HepG2 (cell line): Measurements from ENCODE around the gene LZTR1. TPM values are rescaled to one million over a fixed set of nuclear protein-coding genes. Genes with fewer than 3 reads are reported as not detected.
A peak's percentile ranks its signal among the peaks of the same experiment; 100 is the strongest.

Experiments
- CBX1 ChIP-seq: IDR thresholded peaks from one replicate; pipeline ENCODE4 v1.6.1; 2016; ENCODE audit warnings: antibody characterized with exemption, low read depth
- CBX2 ChIP-seq, 2 experiments: fragments of 200-600 bp in 1 of 2; sonication (generic); formaldehyde crosslinking in 1 of 2; IDR thresholded peaks; 2 replicates each; pipeline versions ENCODE4 v1.7.0 to v1.8.1; 2018 to 2022; ENCODE audit warnings: low read depth in 2 of 2, low read length in 1 of 2, mild to moderate bottlenecking in 1 of 2, missing genetic modification reagents in 1 of 2
- DBP ChIP-seq: sonication (generic); formaldehyde crosslinking; IDR thresholded peaks from 2 replicates; pipeline ENCODE4 v1.4.0; 2020; ENCODE audit warnings: missing genetic modification reagents; ENCODE audit errors: not compliant biosample characterization
- ETV5 ChIP-seq: IDR thresholded peaks from 2 replicates; pipeline ENCODE4 v1.6.1; 2018; ENCODE audit warnings: missing biosample characterization, missing genetic modification reagents, inconsistent platforms, borderline replicate concordance
- KDM4B ChIP-seq: sonication (generic); formaldehyde crosslinking; IDR thresholded peaks from 2 replicates; pipeline ENCODE4 v1.4.0; 2020; ENCODE audit warnings: missing genetic modification reagents
- MEIS2 ChIP-seq: sonication (generic); formaldehyde crosslinking; IDR thresholded peaks from 2 replicates; pipeline ENCODE4 v1.9.0; 2021; ENCODE audit warnings: mild to moderate bottlenecking, missing genetic modification reagents
- MXD1 ChIP-seq: sonication (generic); formaldehyde crosslinking; IDR thresholded peaks from 2 replicates; pipeline ENCODE4 v1.4.0; 2020; ENCODE audit warnings: mild to moderate bottlenecking, missing genetic modification reagents
- MXI1 ChIP-seq: IDR thresholded peaks from 3 replicates; pipeline ENCODE4 v1.6.1; 2012; ENCODE audit warnings: low read depth, low read length, inconsistent platforms, borderline replicate concordance
- NCOR1 ChIP-seq: fragments of 200-600 bp; sonication (generic); IDR thresholded peaks from 2 replicates; pipeline ENCODE4 v1.7.0; 2017; ENCODE audit warnings: antibody characterized with exemption, low read length, borderline replicate concordance
- NFATC3 ChIP-seq: sonication (generic); formaldehyde crosslinking; IDR thresholded peaks from 2 replicates; pipeline ENCODE4 v1.5.1; 2020; ENCODE audit warnings: mild to moderate bottlenecking, missing genetic modification reagents
- RARA ChIP-seq: IDR thresholded peaks from 2 replicates; pipeline ENCODE4 v1.6.1; 2016; ENCODE audit warnings: missing genetic modification reagents, missing compliant biosample characterization
- SIX4 ChIP-seq: sonication (generic); formaldehyde crosslinking; IDR thresholded peaks from 2 replicates; pipeline ENCODE4 v1.4.0; 2020; ENCODE audit warnings: missing genetic modification reagents
- TARDBP ChIP-seq: sonication (generic); formaldehyde crosslinking; IDR thresholded peaks from 2 replicates; pipeline ENCODE4 v1.8.0; 2022; ENCODE audit warnings: mild to moderate bottlenecking, missing genetic modification reagents
- XRCC5 ChIP-seq: fragments of 200-400 bp; formaldehyde crosslinking; optimal IDR thresholded peaks from 2 replicates; pipeline ENCODE3; 2017; ENCODE audit warnings: mild to moderate bottlenecking, low read length
- ZBTB42 ChIP-seq: sonication (generic); formaldehyde crosslinking; IDR thresholded peaks from 2 replicates; pipeline ENCODE4 v1.5.0; 2020; ENCODE audit warnings: mild to moderate bottlenecking, missing genetic modification reagents
- ZC3H13 ChIP-seq: sonication (generic); formaldehyde crosslinking; IDR thresholded peaks from 2 replicates; pipeline ENCODE4 v1.8.1; 2023; ENCODE audit warnings: mild to moderate bottlenecking, missing genetic modification reagents, moderate library complexity
- ZNF124 ChIP-seq: sonication (generic); formaldehyde crosslinking; IDR thresholded peaks from 2 replicates; pipeline ENCODE4 v1.4.0; 2020; ENCODE audit warnings: missing genetic modification reagents
- ZNF256 ChIP-seq: sonication (generic); formaldehyde crosslinking; conservative IDR thresholded peaks from 2 replicates; pipeline ENCODE4 v1.4.0; 2020; ENCODE audit warnings: missing genetic modification reagents
- ZNF350 ChIP-seq: sonication (generic); formaldehyde crosslinking; IDR thresholded peaks from 2 replicates; pipeline ENCODE4 v1.4.0; 2020; ENCODE audit warnings: mild to moderate bottlenecking, low read depth, missing genetic modification reagents, borderline replicate concordance
- ZNF792 ChIP-seq: IDR thresholded peaks from 2 replicates; pipeline ENCODE4 v1.6.1; 2016
- ZSCAN21 ChIP-seq: sonication (generic); formaldehyde crosslinking; IDR thresholded peaks from 2 replicates; pipeline ENCODE4 v1.8.0; 2022; ENCODE audit warnings: mild to moderate bottlenecking, missing genetic modification reagents, moderate library complexity, borderline replicate concordance
- polyA plus RNA-seq, 8 experiments: library from polyadenylated mRNA; depleted of rRNA in 3 of 8; stranded (reverse) in 7 of 8; unstranded in 1 of 8; fragments of >200 nt; fragmentation: Illumina TruSeq in 4 of 8; extraction: Trizol in 4 of 8; gene quantifications; 2 replicates each; pipeline versions ENCODE4 v1.2.1 to v1.2.3, GENCODE V29; 2011 to 2016; ENCODE audit warnings: low read depth in 4 of 8, missing spikeins in 1 of 8, mixed read lengths in 1 of 8; ENCODE audit not compliant: insufficient read depth in 1 of 8
- total RNA-seq, 5 experiments: library from RNA; depleted of rRNA; stranded (reverse); fragments of >200 nt; fragmentation: Illumina TruSeq; extraction: Trizol; gene quantifications; 2 replicates each; pipeline ENCODE4 v1.2.3, GENCODE V29; 2016; ENCODE audit warnings: low read depth in 1 of 5

LZTR1 gene
- total and polyA plus RNA-seq, 2 of the 13 experiments (the other 11 are each of a cell fraction or from before 2014, with no cell fraction given), result 21.8 to 22.4 TPM

- TF ChIP-seq KDM4B (CRISPR knock-in tag) (no peak), XRCC5 (no peak), ZNF256 (CRISPR knock-in tag) (no peak), ZNF350 (no peak), CBX2 (IDR thresholded peaks at IDR 0.05; ENCODE audit: low read depth, low read length) (no peak), CBX2 (CRISPR knock-in tag; IDR thresholded peaks at IDR 0.05; ENCODE audit: low read depth) (no peak), ETV5 (peak; percentile 35; the same call in 1 of the 2 replicates), MEIS2 (CRISPR knock-in tag) (no peak), ZNF124 (no peak), ZNF792 (no peak), RARA (CRISPR knock-in tag) (peak; percentile 80), ZSCAN21 (CRISPR knock-in tag) (peak; percentile 60; the same call in 1 of the 2 replicates), TARDBP (CRISPR knock-in tag) (peak; percentile 49; the same call in 1 of the 2 replicates), NCOR1 (peak; percentile 66; the same call in 1 of the 2 replicates), ZC3H13 (CRISPR knock-in tag) (peak; percentile 73; the same call in 1 of the 2 replicates), NFATC3 (CRISPR knock-in tag) (no peak), CBX1 (no peak), DBP (CRISPR knock-in tag) (no peak), ZBTB42 (CRISPR knock-in tag) (0 out of 2 replicates have a peak, but pooled peaks have one; percentile 34), MXD1 (CRISPR knock-in tag) (no peak), MXI1 (peak; percentile 82; the same call in 1 of the 3 replicates), SIX4 (CRISPR knock-in tag) (0 out of 2 replicates have a peak, but pooled peaks have one; percentile 10)
Measured at GRCh38 chr22:20952544-20953341, 29.4 kb upstream of the LZTR1 start (continued).
